GM12878 (cell line): ENCODE data around the gene MMEL1. TPM values are rescaled to one million over a fixed set of nuclear protein-coding genes. Genes with fewer than 3 reads are reported as not detected.
A peak's percentile ranks its signal among the peaks of the same experiment; 100 is the strongest.

Source experiments
- BHLHE40 ChIP-seq, 2 experiments: fragments of 450-650 bp in 1 of 2; IDR thresholded peaks; 2 replicates each; pipeline ENCODE4 v1.6.1; 2011 to 2017; ENCODE audit warnings: low read depth in 2 of 2, borderline replicate concordance in 1 of 2, improper control_type of control experiment in 1 of 2, low read length in 1 of 2, mild to moderate bottlenecking in 1 of 2
- CHD2 ChIP-seq: IDR thresholded peaks from 2 replicates; pipeline ENCODE4 v1.6.1; 2011; ENCODE audit warnings: low read depth, low read length, improper control_type of control experiment, borderline replicate concordance
- DPF2 ChIP-seq: fragments of 450-650 bp; IDR thresholded peaks from 2 replicates; pipeline ENCODE4 v1.6.1; 2017; ENCODE audit warnings: mild to moderate bottlenecking
- GATAD2B ChIP-seq: fragments of 450-650 bp; conservative IDR thresholded peaks from 2 replicates; pipeline ENCODE4 v1.6.1; 2017; ENCODE audit warnings: low read depth, mild to moderate bottlenecking, moderate library complexity
- NR2C1 ChIP-seq: fragments of 450-650 bp; IDR thresholded peaks from 2 replicates; pipeline ENCODE4 v1.6.1; 2017; ENCODE audit warnings: antibody characterized with exemption, mild to moderate bottlenecking, moderate library complexity
- NRF1 ChIP-seq: conservative IDR thresholded peaks from 2 replicates; pipeline ENCODE4 v1.6.1; 2011; ENCODE audit warnings: mild to moderate bottlenecking, low read depth, low read length, improper control_type of control experiment
- SMAD1 ChIP-seq: fragments of 450-650 bp; IDR thresholded peaks from 2 replicates; pipeline ENCODE4 v1.6.1; 2018; ENCODE audit warnings: mild to moderate bottlenecking, low read depth; ENCODE audit not compliant: partially characterized antibody
- ZNF24 ChIP-seq: fragments of 450-650 bp; IDR thresholded peaks from 2 replicates; pipeline ENCODE4 v1.6.1; 2017; ENCODE audit warnings: antibody characterized with exemption, mild to moderate bottlenecking
- polyA plus RNA-seq, 11 experiments: library from polyadenylated mRNA; depleted of rRNA in 4 of 11; unstranded in 6 of 11; stranded (reverse) in 5 of 11; fragments of >200 nt; fragmentation: Nextera tagmentation in 4 of 11; fragmentation: Illumina TruSeq in 1 of 11; extraction: Ambion mirVana in 4 of 11; extraction: Trizol in 1 of 11; gene quantifications; 1 replicate in 1 of 11; 2 replicates in 10 of 11; pipeline versions ENCODE4 v1.2.1 to v1.2.3, GENCODE V29; 2011 to 2016; ENCODE audit warnings: inconsistent platforms in 2 of 11, missing spikeins in 2 of 11, low read depth in 1 of 11
- total RNA-seq, 4 experiments: library from RNA; depleted of rRNA in 3 of 4; stranded (reverse); fragments of >200 nt in 3 of 4; fragmentation: Illumina TruSeq in 1 of 4; extraction: Trizol in 1 of 4; gene quantifications; 2 replicates each; pipeline versions ENCODE4 v1.2.1 to v1.2.3, GENCODE V29; 2013 to 2021
- TF ChIP-seq, protein P1 (sequence below): fragments of 450-650 bp; IDR thresholded peaks from 2 replicates; pipeline ENCODE4 v1.6.1; 2018; ENCODE audit warnings: borderline replicate concordance, mild to moderate bottlenecking; ENCODE audit not compliant: partially characterized antibody
- TF ChIP-seq, protein P2 (sequence below): IDR thresholded peaks from 2 replicates; pipeline ENCODE4 v1.6.1; 2011; ENCODE audit warnings: low read depth, low read length, improper control_type of control experiment, borderline replicate concordance

The MMEL1 gene
- total and polyA plus RNA-seq, 10 of the 15 experiments (the other 5 are each of a cell fraction or from before 2014, with no cell fraction given): 0.11 TPM; not detected in 9

DNA sequence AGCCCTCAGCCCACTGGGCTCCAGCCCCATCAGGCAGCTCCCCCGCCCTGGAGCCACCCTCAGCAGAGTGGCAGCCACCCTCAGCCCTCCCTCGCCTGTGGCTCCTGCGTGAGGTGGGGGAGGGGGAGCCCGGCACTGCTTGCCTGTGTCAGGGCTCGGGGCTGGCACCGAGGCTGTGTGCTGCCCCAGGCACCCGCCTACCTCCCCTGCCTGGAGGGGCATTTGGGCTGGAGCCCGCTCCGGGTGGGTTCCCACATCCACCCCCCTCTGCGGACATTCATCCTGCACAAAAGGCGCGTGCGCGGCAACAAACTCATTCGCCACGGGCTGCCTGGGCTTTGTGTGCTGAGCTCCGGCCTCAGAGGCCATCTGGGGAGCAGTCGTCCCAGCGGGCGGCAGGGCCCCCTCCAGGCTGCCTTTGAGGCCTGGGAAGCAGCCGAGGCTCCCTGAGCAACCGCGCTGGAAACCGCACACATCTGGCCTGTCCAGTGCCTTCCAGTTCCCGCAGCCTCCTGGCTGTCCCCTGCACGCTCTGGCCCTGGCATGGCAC lies 89.2 kb downstream of the MMEL1 start (continued):
- TF ChIP-seq, protein P1, sequence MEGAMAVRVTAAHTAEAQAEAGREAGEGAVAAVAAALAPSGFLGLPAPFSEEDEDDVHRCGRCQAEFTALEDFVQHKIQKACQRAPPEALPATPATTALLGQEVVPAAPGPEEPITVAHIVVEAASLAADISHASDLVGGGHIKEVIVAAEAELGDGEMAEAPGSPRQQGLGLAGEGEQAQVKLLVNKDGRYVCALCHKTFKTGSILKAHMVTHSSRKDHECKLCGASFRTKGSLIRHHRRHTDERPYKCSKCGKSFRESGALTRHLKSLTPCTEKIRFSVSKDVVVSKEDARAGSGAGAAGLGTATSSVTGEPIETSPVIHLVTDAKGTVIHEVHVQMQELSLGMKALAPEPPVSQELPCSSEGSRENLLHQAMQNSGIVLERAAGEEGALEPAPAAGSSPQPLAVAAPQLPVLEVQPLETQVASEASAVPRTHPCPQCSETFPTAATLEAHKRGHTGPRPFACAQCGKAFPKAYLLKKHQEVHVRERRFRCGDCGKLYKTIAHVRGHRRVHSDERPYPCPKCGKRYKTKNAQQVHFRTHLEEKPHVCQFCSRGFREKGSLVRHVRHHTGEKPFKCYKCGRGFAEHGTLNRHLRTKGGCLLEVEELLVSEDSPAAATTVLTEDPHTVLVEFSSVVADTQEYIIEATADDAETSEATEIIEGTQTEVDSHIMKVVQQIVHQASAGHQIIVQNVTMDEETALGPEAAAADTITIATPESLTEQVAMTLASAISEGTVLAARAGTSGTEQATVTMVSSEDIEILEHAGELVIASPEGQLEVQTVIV: no peak
- TF ChIP-seq SMAD1: no peak
- TF ChIP-seq NRF1: no peak
- TF ChIP-seq DPF2: 0 out of 2 replicates have a peak, but pooled peaks have one; percentile 29
- TF ChIP-seq BHLHE40 (IDR thresholded peaks at IDR 0.05; ENCODE audit: borderline replicate concordance in 1 of 2, low read depth in 2 of 2, low read length in 1 of 2): 0 out of 4 replicates have a peak, but pooled peaks of 1 of the 2 experiments have one; percentile 10
- TF ChIP-seq, protein P2, sequence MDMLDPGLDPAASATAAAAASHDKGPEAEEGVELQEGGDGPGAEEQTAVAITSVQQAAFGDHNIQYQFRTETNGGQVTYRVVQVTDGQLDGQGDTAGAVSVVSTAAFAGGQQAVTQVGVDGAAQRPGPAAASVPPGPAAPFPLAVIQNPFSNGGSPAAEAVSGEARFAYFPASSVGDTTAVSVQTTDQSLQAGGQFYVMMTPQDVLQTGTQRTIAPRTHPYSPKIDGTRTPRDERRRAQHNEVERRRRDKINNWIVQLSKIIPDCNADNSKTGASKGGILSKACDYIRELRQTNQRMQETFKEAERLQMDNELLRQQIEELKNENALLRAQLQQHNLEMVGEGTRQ: no peak
- no peak for TF ChIP-seq GATAD2B
- no peak for TF ChIP-seq ZNF24
- TF ChIP-seq NR2C1: no peak
- TF ChIP-seq CHD2: 0 out of 2 replicates have a peak, but pooled peaks have one; percentile 21
- TF ChIP-seq, all 136 proteins: peak for 4
